ENCODE data around the gene COX6B1.
"Not testable (repeated sequence)": the region's sequence is repeated elsewhere in the genome, so short reads cannot be mapped to it uniquely, and the experiment has no call there.

Gene COX6B1

GRCh38 chr19:35636651-35637050, 11.5 kb upstream of the COX6B1 start:
- no peak for DNase-seq

GRCh38 chr19:35637165-35637564, 11.0 kb upstream of the COX6B1 start:
- DNase-seq, result no peak

GRCh38 chr19:35639321-35639639, 8.8 kb upstream of the COX6B1 start:
- DNase-seq, result no peak

GRCh38 chr19:35639863-35640262, 8.3 kb upstream of the COX6B1 start:
- DNase-seq, result no peak

- peak; percentile 40 to 56 (median 44) for DNase-seq
Observed at GRCh38 chr19:35641515-35642151, 6.5 kb upstream of the COX6B1 start, which contains the start of gene ETV2. TSS of gene ETV2 (plus strand) at chr19:35641745. CDS start at chr19:35642461, 716 bp downstream.

- no peak for DNase-seq
Observed at GRCh38 chr19:35642312-35642711, 5.8 kb upstream of the COX6B1 start.

GRCh38 chr19:35642798-35643254, 5.3 kb upstream of the COX6B1 start:
- no peak for DNase-seq

- DNase-seq, result peak; percentile 74 to 87 (median 80)
Observed at GRCh38 chr19:35643255-35644205, 4.6 kb upstream of the COX6B1 start.

GRCh38 chr19:35644206-35644986, 3.7 kb upstream of the COX6B1 start:
- peak; percentile 92 to 96 (median 95) for DNase-seq

GRCh38 chr19:35644987-35645679, 3.0 kb upstream of the COX6B1 start:
- DNase-seq, result peak; percentile 74 to 89 (median 82)

GRCh38 chr19:35645680-35646511, 2.2 kb upstream of the COX6B1 start:
- no peak for DNase-seq

GRCh38 chr19:35650581-35650980, 2.5 kb downstream of the COX6B1 start:
- peak in 1 of 4 experiments; percentile 10 for DNase-seq

- not testable (repeated sequence) for DNase-seq
Observed at GRCh38 chr19:35654828-35655227, 6.7 kb downstream of the COX6B1 start.

GRCh38 chr19:35655600-35655999, 7.5 kb downstream of the COX6B1 start:
- no peak for DNase-seq

- DNase-seq, result no peak
Observed at GRCh38 chr19:35656700-35657099, 8.6 kb downstream of the COX6B1 start.

GRCh38 chr19:35657904-35658700, 10.0 kb downstream of the COX6B1 start:
- no peak for DNase-seq

- no peak for DNase-seq
Observed at GRCh38 chr19:35661995-35662340, 13.8 kb downstream of the COX6B1 start.

GRCh38 chr19:35663981-35664380, 15.9 kb downstream of the COX6B1 start:
- no peak for DNase-seq

GRCh38 chr19:35665157-35665556, 17.0 kb downstream of the COX6B1 start:
- DNase-seq, result no peak

GRCh38 chr19:35665604-35666003, 17.5 kb downstream of the COX6B1 start:
- no peak for DNase-seq

Measured in suppressor macrophage (primary cell).